GM10248 (cell line): ENCODE measurements around the gene SYT2.
"Not testable (repeated sequence)": the region's sequence is repeated elsewhere in the genome, so short reads cannot be mapped to it uniquely, and the experiment has no call there.

Experiments
- CTCF ChIA-PET: fragments of 300-600 bp; sonication (Branson Sonifier 250); formaldehyde crosslinking; extraction: SDS; loops from one replicate; lab custom pipeline; 2021; ENCODE audit warnings: antibody characterized with exemption; lab: Yijun Ruan, JAX
- POLR2A ChIA-PET: fragments of 350-650 bp; sonication (Branson Sonifier 250); formaldehyde crosslinking; extraction: SDS; loops from one replicate; lab custom pipeline; 2020; ENCODE audit warnings: antibody characterized with exemption; lab: Yijun Ruan, JAX
- DNase-seq: peaks from one replicate; pipeline ENCODE4 v3.0.0; 2012; ENCODE audit errors: extremely low spot score
- TF ChIP-seq, protein P1 (sequence below): IDR thresholded peaks from 2 replicates; pipeline ENCODE4 v1.5.1; 2012; ENCODE audit warnings: mild to moderate bottlenecking, low read depth; ENCODE audit errors: extremely low read depth, missing control alignments, control extremely low read depth

The SYT2 gene

DNA sequence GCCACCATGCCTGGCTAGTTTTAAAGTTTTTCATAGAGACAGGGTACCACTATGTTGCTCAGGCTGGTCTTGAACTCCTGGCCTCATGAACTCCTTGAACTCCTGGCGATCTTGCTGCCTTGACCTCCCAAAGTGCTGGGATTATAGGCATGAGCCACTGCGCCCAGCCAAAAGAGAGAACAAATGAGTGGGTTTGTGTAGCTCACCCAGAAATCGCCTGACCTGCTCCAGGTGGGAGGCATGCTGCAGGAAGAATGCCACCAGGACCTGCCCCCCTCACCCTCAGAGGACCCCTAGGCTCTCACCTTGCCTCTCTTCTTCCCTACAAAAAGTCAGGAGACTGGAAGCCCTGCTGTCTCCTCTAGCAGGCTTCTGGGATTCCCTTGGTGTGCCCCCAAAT lies 88.8 kb downstream of the SYT2 start:
- POLR2A ChIA-PET: no interaction called here
- DNase-seq: no peak
- CTCF ChIA-PET: interaction anchor here (0.9 to 2.3 kb wide), 3 partner anchors 15 to 98 kb away, joined by 3 to 5 read pairs (median 4); no protein-coding TSS in a partner anchor
- TF ChIP-seq, protein P1, sequence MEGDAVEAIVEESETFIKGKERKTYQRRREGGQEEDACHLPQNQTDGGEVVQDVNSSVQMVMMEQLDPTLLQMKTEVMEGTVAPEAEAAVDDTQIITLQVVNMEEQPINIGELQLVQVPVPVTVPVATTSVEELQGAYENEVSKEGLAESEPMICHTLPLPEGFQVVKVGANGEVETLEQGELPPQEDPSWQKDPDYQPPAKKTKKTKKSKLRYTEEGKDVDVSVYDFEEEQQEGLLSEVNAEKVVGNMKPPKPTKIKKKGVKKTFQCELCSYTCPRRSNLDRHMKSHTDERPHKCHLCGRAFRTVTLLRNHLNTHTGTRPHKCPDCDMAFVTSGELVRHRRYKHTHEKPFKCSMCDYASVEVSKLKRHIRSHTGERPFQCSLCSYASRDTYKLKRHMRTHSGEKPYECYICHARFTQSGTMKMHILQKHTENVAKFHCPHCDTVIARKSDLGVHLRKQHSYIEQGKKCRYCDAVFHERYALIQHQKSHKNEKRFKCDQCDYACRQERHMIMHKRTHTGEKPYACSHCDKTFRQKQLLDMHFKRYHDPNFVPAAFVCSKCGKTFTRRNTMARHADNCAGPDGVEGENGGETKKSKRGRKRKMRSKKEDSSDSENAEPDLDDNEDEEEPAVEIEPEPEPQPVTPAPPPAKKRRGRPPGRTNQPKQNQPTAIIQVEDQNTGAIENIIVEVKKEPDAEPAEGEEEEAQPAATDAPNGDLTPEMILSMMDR: no peak

DNA sequence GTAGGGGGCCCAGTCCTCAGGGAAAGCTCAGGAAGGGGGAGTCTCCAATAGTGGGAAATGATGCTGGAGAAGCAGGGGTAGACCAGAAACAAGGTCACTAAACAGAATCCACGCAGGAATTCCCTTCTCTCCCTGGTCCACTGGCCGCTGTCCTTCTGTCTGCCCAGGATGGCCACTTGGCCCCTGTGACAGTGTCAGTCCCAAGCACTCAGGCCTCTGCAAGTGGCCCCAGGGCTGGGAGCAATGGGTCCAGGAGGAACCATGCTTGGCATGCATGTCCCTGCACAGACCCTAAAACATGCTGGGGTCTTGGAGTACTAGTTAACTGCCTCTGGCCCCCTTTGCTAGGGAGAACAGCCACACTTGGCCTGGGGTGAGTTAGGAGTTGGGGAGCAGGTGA lies 90.2 kb downstream of the SYT2 start:
- DNase-seq, POLR2A ChIA-PET: not testable (repeated sequence)
- CTCF ChIA-PET: interaction anchor here (2.3 kb wide), 1 partner anchor 100 kb away, joined by 5 read pairs; no protein-coding TSS in a partner anchor

DNA sequence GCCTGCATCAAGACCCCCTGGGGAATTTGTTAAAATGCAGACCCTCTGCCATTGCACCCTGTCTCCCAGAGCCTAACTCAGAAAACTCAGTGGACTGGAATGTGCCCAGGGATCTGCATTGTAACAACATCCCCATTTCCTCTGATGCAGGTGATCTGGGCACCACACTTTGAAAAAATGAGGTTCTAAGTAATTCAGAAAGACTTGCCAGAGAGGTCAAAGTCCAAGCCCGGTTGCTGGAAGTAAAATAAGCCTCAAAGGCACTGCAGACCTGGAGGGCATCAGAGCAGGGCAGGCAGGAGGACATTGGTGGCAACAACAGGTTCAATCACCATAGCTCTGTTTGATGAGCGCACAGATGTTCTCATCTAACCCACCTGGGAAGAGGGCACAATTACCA lies 90.7 kb downstream of the SYT2 start:
- ChIA-PET POLR2A (no interaction called here), CTCF (no interaction called here)
- TF ChIP-seq, protein P1: no peak
- DNase-seq: no peak

DNA sequence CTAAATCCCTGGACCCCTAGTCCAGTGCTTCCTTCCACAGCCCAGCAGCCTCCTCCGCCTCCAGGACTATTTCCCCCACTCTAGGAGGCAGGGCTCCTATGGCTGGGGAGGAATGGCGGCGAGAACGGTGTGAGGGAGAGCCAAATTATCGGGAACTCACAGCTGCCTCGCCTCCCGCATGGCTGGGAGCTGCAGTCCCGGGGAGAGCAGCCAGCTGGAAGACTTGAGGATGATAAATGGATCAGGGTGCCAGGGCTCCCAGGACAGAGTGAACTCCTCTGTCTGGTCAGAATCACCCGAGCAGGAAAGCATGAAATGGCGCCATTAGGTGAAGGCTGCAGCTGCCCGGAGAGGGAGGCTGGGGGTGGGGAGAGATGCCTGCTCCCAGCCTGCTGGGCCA lies 91.2 kb downstream of the SYT2 start:
- CTCF ChIA-PET: interaction anchor here (1.2 kb wide), 1 partner anchor 19 kb away, joined by 3 read pairs; no protein-coding TSS in a partner anchor
- POLR2A ChIA-PET, DNase-seq: not testable (repeated sequence)

DNA sequence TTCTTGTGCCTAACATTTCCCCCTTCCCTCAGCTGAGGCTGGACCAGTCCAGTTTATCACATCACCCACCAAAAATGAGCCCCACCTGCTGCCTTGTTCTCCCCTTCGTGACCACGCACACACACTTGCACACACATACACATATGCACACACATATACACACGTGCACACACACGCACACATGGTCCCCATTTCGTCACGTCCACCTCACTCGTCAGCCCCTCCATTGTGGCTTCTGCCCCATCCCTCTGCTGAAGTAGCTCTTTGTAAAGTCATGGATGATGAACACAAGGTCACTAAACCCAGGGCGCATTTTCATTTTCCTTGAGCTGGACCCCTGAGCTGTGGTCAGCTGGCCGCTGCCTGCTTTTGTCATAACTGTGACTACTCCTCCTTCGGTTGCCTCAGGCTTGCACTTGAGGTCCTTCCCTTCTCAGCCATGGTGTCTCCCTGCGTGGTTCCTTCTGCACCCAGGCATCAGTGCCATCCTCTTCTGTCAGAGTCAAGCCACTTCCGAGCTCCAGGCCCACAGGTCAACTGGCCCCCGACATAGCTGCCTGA lies 93.8 kb downstream of the SYT2 start:
- no peak for DNase-seq
- TF ChIP-seq, protein P1: no peak
- POLR2A ChIA-PET: no interaction called here
- CTCF ChIA-PET: interaction anchor here (0.8 to 2.0 kb wide), 6 partner anchors 9 to 272 kb away, joined by 3 to 5 read pairs (median 4); no protein-coding TSS in a partner anchor

DNA sequence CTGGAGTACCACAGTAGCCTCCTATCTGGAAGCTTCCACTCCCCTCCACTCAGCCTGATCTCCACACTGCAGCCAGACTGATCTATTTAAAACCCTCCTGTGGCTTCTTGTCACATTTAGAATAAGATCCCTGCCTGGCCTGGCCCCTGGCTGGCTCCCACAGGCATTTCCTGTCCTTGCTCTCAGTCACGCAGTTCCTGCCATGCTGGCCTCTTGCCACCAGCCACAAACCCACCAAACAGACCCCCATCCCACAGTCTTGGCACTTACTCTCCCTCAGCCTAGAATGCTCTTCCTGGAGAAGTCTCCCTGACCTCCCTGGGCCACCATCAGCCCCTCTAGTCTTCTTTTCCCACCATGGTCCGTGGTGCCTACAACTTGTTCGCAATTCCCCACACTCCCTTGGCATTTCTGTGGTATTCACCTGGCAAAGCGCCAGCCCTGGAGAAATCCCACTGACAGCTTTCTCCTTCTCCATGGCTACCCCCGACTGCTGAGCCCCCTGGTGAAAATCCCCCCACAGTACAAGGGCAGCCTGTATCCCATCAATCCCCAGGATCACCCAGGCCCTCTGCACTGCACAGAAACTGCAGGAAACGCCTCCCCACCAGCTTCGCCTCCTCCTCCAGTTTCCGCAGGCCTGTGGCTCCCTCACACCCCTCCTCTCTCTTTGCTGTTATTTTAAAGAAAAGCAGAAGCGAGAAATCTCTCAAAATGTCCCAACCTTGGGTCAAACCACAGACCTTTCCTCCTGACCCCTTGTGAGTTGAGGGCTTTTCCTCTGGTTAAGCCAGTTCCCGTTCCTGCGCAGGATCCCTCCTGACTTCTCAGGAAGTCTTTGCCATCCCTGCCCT lies 94.5 kb downstream of the SYT2 start:
- ChIA-PET POLR2A (no interaction called here), CTCF (interaction anchor here (0.8 to 2.0 kb wide), 5 partner anchors 10 to 272 kb away, joined by 3 to 5 read pairs (median 4); no protein-coding TSS in a partner anchor)
- DNase-seq: peak; percentile 77
- TF ChIP-seq, protein P1: no peak

DNA sequence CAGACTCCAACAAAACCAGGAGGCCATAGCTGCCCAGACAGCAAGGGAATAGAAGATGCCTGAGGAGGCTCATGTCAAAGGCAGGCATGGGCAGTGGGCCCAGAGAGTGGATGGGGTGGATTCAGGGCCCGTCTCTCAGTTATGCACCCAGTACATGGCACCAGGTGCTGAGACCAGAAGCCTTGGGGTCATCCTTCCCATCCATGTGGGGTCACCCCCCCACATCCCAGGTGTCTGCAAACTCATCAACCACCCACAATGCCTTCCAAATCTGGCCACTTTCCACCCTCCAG lies 95.1 kb downstream of the SYT2 start:
- CTCF ChIA-PET: interaction anchor here (1.1 to 2.0 kb wide), 2 partner anchors 15 to 43 kb away, joined by 4 read pairs; no protein-coding TSS in a partner anchor
- DNase-seq, POLR2A ChIA-PET: not testable (repeated sequence)
